Loucy (cell line): Measurements from ENCODE around the gene GRID1.

ENCODE experiments used
- CTCF ChIP-seq: fragments of 200-600 bp; sonication (generic); conservative IDR thresholded peaks from 2 replicates; pipeline ENCODE4 v1.5.1; 2014; ENCODE audit warnings: mild to moderate bottlenecking, antibody characterized with exemption, low read length
- EZH2phosphoT487 ChIP-seq: fragments of 200-600 bp; IDR thresholded peaks from 2 replicates; pipeline ENCODE4 v1.6.1; 2018; ENCODE audit warnings: antibody characterized with exemption, mild to moderate bottlenecking, moderate library complexity, borderline replicate concordance

GRCh38 chr10:86019141-86019540 lies 347.5 kb downstream of the GRID1 start:
- TF ChIP-seq CTCF = no peak
- TF ChIP-seq EZH2phosphoT487 = no peak
